ENCODE measurements around the gene G6PC3. TPM values are rescaled to one million over a fixed set of nuclear protein-coding genes. Genes with fewer than 3 reads are reported as not detected.

The G6PC3 gene
- total and polyA plus RNA-seq, 4 donors, result 22.7 to 40.0 (median 31.4) TPM

DNA sequence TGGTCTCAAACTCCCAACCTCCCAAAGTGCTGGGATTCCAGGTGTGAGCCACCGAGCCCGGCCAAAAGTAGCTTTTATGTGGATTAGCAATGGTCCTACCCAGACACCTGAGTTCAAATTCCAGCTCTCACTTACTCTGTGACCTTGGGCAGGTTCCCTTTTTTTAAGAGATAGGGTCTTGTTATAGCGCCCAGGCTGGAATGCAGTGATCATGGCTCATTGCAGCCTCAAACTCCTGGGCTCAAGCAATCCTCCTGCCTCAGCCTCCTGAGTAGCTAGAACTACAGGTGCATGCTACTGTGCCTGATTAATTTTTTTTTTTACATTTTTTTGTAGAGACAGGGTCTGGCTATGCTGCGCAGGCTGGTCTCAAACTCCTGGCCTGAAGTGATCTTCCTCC is 36.3 kb downstream of the G6PC3 start:
- 97% methylated on average over 4 of the region's 4 CpGs for WGBS, 2 donors
- no peaks in the 10 kb centered on the region for H3K9me3 ChIP-seq (ENCODE audit: control insufficient read depth, low read length)
- no peak overlapping the region for H3K4me3 ChIP-seq (ENCODE audit: low read length in 2 of 2)
- no peaks in the 10 kb centered on the region for H3K27me3 ChIP-seq (ENCODE audit: control insufficient read depth in 1 of 2, insufficient read depth in 2 of 2, low read length in 1 of 2)
- peak overlapping the region; percentile 4 to 6 for H3K27ac ChIP-seq (ENCODE audit: low read depth in 1 of 2, low read length in 2 of 2)
- ATAC-seq (ENCODE audit: low FRiP score) (no peak), DNase-seq (no peak)
- intact Hi-C loops (cut with DNase I), result loop anchor here in 1 of 2 donors (5.0 kb wide), 1 partner anchor 34 kb away; the partner anchor contains the start of gene G6PC3
- H3K36me3 ChIP-seq (ENCODE audit: control insufficient read depth in 1 of 2, insufficient read depth in 2 of 2, low read length in 1 of 2), result no peaks in the 10 kb centered on the region
- peaks cover under 1 to 4% of the 10 kb centered on the region in 2 donors for H3K4me1 ChIP-seq (ENCODE audit: control insufficient read depth in 1 of 2, insufficient read depth in 2 of 2, low read length in 2 of 2)

GRCh38 chr17:44108440-44109311 is 38.1 kb downstream of the G6PC3 start:
- WGBS, 2 donors, result 9 to 11% methylated on average over 16 of the region's 16 CpGs
- DNase-seq, result peak; percentile 95 to 98
- no peaks in the 10 kb centered on the region for H3K9me3 ChIP-seq (ENCODE audit: control insufficient read depth, low read length)
- no peaks in the 10 kb centered on the region for H3K27me3 ChIP-seq (ENCODE audit: control insufficient read depth in 1 of 2, insufficient read depth in 2 of 2, low read length in 1 of 2)
- peak; percentile 92 for ATAC-seq (ENCODE audit: low FRiP score)
- peaks cover 4 to 6% of the 10 kb centered on the region in 2 donors for H3K4me1 ChIP-seq (ENCODE audit: control insufficient read depth in 1 of 2, insufficient read depth in 2 of 2, low read length in 2 of 2)
- peak overlapping the region; percentile 36 to 90 for H3K27ac ChIP-seq (ENCODE audit: low read depth in 1 of 2, low read length in 2 of 2)
- peak overlapping the region in 1 of 2 donors; percentile 6 for H3K4me3 ChIP-seq (ENCODE audit: low read length in 2 of 2)
- H3K36me3 ChIP-seq (ENCODE audit: control insufficient read depth in 1 of 2, insufficient read depth in 2 of 2, low read length in 1 of 2), result no peaks in the 10 kb centered on the region
- intact Hi-C loops (cut with DNase I), result loop anchor here (1.0 to 5.0 kb wide), 2 partner anchors 15 to 36 kb away; partner anchors contain the start of genes G6PC3 (in 1 of the 2) and HDAC5 (in 1 of the 2)

GRCh38 chr17:44109312-44109630 is 38.7 kb downstream of the G6PC3 start:
- H3K9me3 ChIP-seq (ENCODE audit: control insufficient read depth, low read length), result no peaks in the 10 kb centered on the region
- no peak for ATAC-seq (ENCODE audit: low FRiP score)
- no peaks in the 10 kb centered on the region for H3K27me3 ChIP-seq (ENCODE audit: control insufficient read depth in 1 of 2, insufficient read depth in 2 of 2, low read length in 1 of 2)
- DNase-seq, result no peak
- peak overlapping the region in 1 of 2 donors; percentile 6 for H3K4me3 ChIP-seq (ENCODE audit: low read length in 2 of 2)
- intact Hi-C loops (cut with DNase I), result loop anchor here in 1 of 2 donors (5.0 kb wide), 1 partner anchor 37 kb away; the partner anchor contains the start of gene G6PC3
- H3K27ac ChIP-seq (ENCODE audit: low read depth in 1 of 2, low read length in 2 of 2), result peak overlapping the region; percentile 36 to 90
- H3K36me3 ChIP-seq (ENCODE audit: control insufficient read depth in 1 of 2, insufficient read depth in 2 of 2, low read length in 1 of 2), result no peaks in the 10 kb centered on the region
- peaks cover 4 to 6% of the 10 kb centered on the region in 2 donors for H3K4me1 ChIP-seq (ENCODE audit: control insufficient read depth in 1 of 2, insufficient read depth in 2 of 2, low read length in 2 of 2)
- WGBS, 2 donors, result 19 to 23% methylated on average over 4 of the region's 4 CpGs

- 41 to 53% methylated on average over 10 of the region's 10 CpGs for WGBS, 2 donors
- Histone ChIP-seq H3K27me3 (ENCODE audit: control insufficient read depth in 1 of 2, insufficient read depth in 2 of 2, low read length in 1 of 2) (no peaks in the 10 kb centered on the region), H3K4me3 (ENCODE audit: low read length in 2 of 2) (peak overlapping the region; percentile 9 to 61), H3K9me3 (ENCODE audit: control insufficient read depth, low read length) (no peaks in the 10 kb centered on the region), H3K4me1 (ENCODE audit: control insufficient read depth in 1 of 2, insufficient read depth in 2 of 2, low read length in 2 of 2) (peaks cover 4 to 6% of the 10 kb centered on the region in 2 donors), H3K27ac (ENCODE audit: low read depth in 1 of 2, low read length in 2 of 2) (peak overlapping the region; percentile 36 to 90), H3K36me3 (ENCODE audit: control insufficient read depth in 1 of 2, insufficient read depth in 2 of 2, low read length in 1 of 2) (no peaks in the 10 kb centered on the region)
- DNase-seq (no peak), ATAC-seq (ENCODE audit: low FRiP score) (no peak)
- intact Hi-C loops (cut with DNase I), result loop anchor here in 1 of 2 donors (2.0 kb wide), 1 partner anchor 39 kb away; the partner anchor contains the start of gene G6PC3
Observed at GRCh38 chr17:44110011-44110686, 39.6 kb downstream of the G6PC3 start.

DNA sequence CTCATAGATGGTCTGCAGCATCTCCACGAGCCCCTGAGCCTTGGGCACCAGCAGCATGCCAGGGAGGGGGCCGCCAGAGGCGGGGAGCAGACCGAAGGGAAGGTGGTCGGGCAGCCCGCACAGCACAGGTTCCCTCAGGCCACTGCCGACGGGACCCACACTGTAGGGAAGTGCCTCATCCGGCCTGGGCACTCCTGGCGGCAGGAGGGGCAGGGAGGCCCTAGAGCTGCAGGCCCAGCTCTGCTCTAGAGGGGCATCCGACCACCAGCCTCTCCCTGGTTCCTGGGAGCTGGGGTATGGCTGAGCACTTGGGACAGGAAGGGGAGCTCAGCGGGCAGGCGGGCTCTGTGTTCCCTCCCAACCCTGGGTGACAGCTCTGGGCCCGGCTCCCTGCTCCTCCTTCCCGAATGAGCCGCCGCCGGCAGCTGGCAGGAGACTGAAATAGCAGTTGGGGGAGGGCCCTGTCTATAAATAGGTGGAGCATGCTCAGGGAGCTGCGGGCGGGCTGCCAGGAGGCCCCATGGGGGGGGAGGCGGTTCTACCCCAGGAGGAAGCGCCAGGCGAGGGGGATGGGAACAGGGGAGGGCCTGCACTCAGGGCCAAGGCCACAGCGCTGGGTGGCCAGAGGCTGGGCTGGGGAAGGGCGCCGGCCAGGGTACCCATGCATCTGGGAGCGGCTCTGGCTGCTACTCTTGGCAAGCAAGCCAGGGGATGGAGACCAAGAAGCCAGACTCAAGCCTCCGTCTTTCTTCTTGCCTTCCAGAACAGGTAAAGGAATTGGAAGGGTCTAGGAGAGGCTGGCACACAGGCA is 40.5 kb downstream of the G6PC3 start:
- Histone ChIP-seq H3K4me3 (ENCODE audit: low read length in 2 of 2) (peak overlapping the region; percentile 2 to 61), H3K27me3 (ENCODE audit: control insufficient read depth in 1 of 2, insufficient read depth in 2 of 2, low read length in 1 of 2) (no peaks in the 10 kb centered on the region), H3K36me3 (ENCODE audit: control insufficient read depth in 1 of 2, insufficient read depth in 2 of 2, low read length in 1 of 2) (no peaks in the 10 kb centered on the region), H3K27ac (ENCODE audit: low read depth in 1 of 2, low read length in 2 of 2) (peak overlapping the region; percentile 36 to 90), H3K9me3 (ENCODE audit: control insufficient read depth, low read length) (no peaks in the 10 kb centered on the region), H3K4me1 (ENCODE audit: control insufficient read depth in 1 of 2, insufficient read depth in 2 of 2, low read length in 2 of 2) (peaks cover 4 to 6% of the 10 kb centered on the region in 2 donors)
- intact Hi-C loops (cut with DNase I), result loop anchor here in 1 of 2 donors (2.0 kb wide), 1 partner anchor 40 kb away; the partner anchor contains the start of gene G6PC3
- peak; percentile 99 to 100 for DNase-seq
- 1% methylated on average over 25 to 28 of the region's 28 CpGs for WGBS, 2 donors
- ATAC-seq (ENCODE audit: low FRiP score), result peak; percentile 89

GRCh38 chr17:44111777-44112176 is 41.2 kb downstream of the G6PC3 start:
- no peak for DNase-seq
- intact Hi-C loops (cut with DNase I), result loop anchor here in 1 of 2 donors (2.0 kb wide), 1 partner anchor 41 kb away; the partner anchor contains the start of gene G6PC3
- no peak overlapping the region for H3K4me3 ChIP-seq (ENCODE audit: low read length in 2 of 2)
- no peaks in the 10 kb centered on the region for H3K36me3 ChIP-seq (ENCODE audit: control insufficient read depth in 1 of 2, insufficient read depth in 2 of 2, low read length in 1 of 2)
- 51 to 60% methylated on average over 3 of the region's 3 CpGs for WGBS, 2 donors
- peak overlapping the region in 1 of 2 donors; percentile 53 for H3K27ac ChIP-seq (ENCODE audit: low read depth in 1 of 2, low read length in 2 of 2)
- H3K27me3 ChIP-seq (ENCODE audit: control insufficient read depth in 1 of 2, insufficient read depth in 2 of 2, low read length in 1 of 2), result no peaks in the 10 kb centered on the region
- peaks cover 4 to 6% of the 10 kb centered on the region in 2 donors for H3K4me1 ChIP-seq (ENCODE audit: control insufficient read depth in 1 of 2, insufficient read depth in 2 of 2, low read length in 2 of 2)
- no peaks in the 10 kb centered on the region for H3K9me3 ChIP-seq (ENCODE audit: control insufficient read depth, low read length)
- no peak for ATAC-seq (ENCODE audit: low FRiP score)

DNA sequence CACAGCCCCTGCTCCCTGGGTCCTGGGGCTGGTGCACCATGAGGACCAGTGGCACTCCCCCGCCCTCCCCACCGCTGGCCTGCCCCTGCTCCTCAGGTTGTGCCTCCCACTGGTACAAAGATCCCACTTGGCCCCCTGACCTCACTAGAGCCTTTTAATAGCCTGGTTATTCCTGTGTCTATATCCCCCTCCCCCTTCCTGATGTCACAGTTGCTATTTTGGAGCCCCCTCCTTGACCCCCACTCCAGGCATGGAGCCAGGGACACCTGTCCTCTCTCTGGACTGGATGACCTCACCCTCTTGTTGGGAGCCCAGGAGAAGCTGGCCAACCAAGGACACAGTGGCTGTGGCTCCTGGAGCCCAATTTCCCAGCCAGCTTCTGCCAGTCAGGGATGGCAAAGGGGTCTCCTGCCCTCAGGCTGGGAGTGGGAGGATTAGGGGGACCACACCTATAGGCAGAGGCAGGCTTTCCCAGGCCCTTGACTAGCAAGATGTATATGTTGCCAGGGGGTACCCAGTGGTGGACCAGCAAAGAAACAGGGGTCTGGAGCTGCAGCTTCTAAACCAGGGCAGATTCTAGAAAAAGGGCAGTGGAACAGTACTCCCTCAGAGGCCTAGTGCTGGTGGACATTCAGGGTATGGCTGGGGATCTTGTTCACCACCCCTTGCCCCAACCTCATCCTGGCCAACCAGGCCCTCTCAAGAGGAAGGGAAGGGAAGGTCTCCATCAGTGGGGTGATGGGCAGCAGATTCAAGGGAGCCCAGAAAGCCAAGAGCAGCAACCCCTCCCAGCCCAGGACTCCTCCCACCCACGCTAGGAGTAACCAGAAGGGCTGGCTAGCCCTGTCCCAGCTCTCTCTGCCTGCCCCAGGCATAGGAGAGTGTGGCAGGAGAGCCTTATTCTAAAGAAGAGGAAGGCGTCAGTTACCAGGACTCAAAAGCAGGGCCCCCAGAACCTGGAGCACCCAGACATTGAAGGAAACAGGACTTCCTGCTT is 42.0 kb downstream of the G6PC3 start:
- WGBS, 2 donors, result 37 to 61% methylated on average over 4 of the region's 4 CpGs
- H3K27me3 ChIP-seq (ENCODE audit: control insufficient read depth in 1 of 2, insufficient read depth in 2 of 2, low read length in 1 of 2), result no peaks in the 10 kb centered on the region
- H3K27ac ChIP-seq (ENCODE audit: low read depth in 1 of 2, low read length in 2 of 2), result peak overlapping the region in 1 of 2 donors; percentile 53
- peaks cover 4 to 6% of the 10 kb centered on the region in 2 donors for H3K4me1 ChIP-seq (ENCODE audit: control insufficient read depth in 1 of 2, insufficient read depth in 2 of 2, low read length in 2 of 2)
- no peak for ATAC-seq (ENCODE audit: low FRiP score)
- H3K4me3 ChIP-seq (ENCODE audit: low read length in 2 of 2), result no peak overlapping the region
- H3K36me3 ChIP-seq (ENCODE audit: control insufficient read depth in 1 of 2, insufficient read depth in 2 of 2, low read length in 1 of 2), result no peaks in the 10 kb centered on the region
- H3K9me3 ChIP-seq (ENCODE audit: control insufficient read depth, low read length), result no peaks in the 10 kb centered on the region
- intact Hi-C loops (cut with DNase I), result no loop called here
- DNase-seq, result peak in 1 of 2 donors; percentile 82

Measured in aorta (tissue), 5 donors.